BLaER1 treated with 17β-estradiol and CSF1 and Interleukin-3, amounts not matched to agents 10 nM and 100 nM (cell line): ENCODE measurements around the gene BRD4.
"Not testable (repeated sequence)": the region's sequence is repeated elsewhere in the genome, so short reads cannot be mapped to it uniquely, and the experiment has no call there.

Experiments used
- H3K27ac ChIP-seq, 11 experiments: shearing (Covaris generic); formaldehyde crosslinking; 2 replicates each; pipeline ENCODE4 v1.8.1; 2022
- H3K27me3 ChIP-seq, 11 experiments: shearing (Covaris generic); formaldehyde crosslinking; 2 replicates each; pipeline ENCODE4 v1.8.1; 2022
- H3K36me3 ChIP-seq, 11 experiments: shearing (Covaris generic); formaldehyde crosslinking; 2 replicates each; pipeline ENCODE4 v1.8.1; 2022
- H3K4me1 ChIP-seq, 10 experiments: shearing (Covaris generic); formaldehyde crosslinking; 2 replicates each; pipeline ENCODE4 v1.8.1; 2022
- H3K4me2 ChIP-seq, 11 experiments: shearing (Covaris generic); formaldehyde crosslinking; 2 replicates each; pipeline ENCODE4 v1.8.1; 2022
- H3K4me3 ChIP-seq, 10 experiments: shearing (Covaris generic); formaldehyde crosslinking; 2 replicates each; pipeline ENCODE4 v1.8.1; 2022
- H3K9ac ChIP-seq, 11 experiments: shearing (Covaris generic); formaldehyde crosslinking; 2 replicates each; pipeline ENCODE4 v1.8.1; 2022
- H3K9me3 ChIP-seq, 11 experiments: shearing (Covaris generic); formaldehyde crosslinking; replicated peaks in 1 of 11; 2 replicates each; pipeline ENCODE4 v1.8.1; 2022
- H4K20me1 ChIP-seq, 11 experiments: shearing (Covaris generic); formaldehyde crosslinking; 2 replicates each; pipeline ENCODE4 v1.8.1; 2022
- Cebpa-rat ChIP-seq, 11 experiments: shearing (Covaris generic); IDR thresholded peaks; 2 replicates each; pipeline ENCODE4 v1.8.1; 2022

BRD4 gene

DNA sequence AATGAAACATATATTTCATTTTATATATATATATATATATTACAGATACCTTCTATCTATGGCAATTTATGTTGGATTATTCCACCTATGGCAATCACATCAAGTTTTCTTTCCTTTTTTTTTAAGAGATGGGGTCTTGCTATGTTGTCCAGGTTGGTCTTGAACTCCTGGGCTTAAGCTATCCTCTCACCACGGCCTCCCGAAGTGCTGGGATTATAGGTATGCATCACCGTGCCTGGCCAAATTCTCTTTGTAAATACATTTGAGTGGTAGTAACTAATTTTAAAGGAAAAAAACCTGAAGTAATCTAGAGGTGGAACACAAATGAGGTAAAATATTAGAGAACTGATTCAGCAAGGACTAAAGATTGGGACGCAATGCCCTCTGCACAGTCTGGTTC, 21.6 kb upstream of the BRD4 start:
- H3K27ac ChIP-seq = no peak overlapping the region
- H3K27me3 ChIP-seq = no peaks in the 10 kb centered on the region
- peaks cover 0 to 14% (median 4%) of the 10 kb centered on the region in 10 experiments; a peak in 11 of 20 replicates for H3K4me1 ChIP-seq
- no peak overlapping the region for H3K4me3 ChIP-seq
- H3K9me3 ChIP-seq = no peaks in the 10 kb centered on the region
- peaks cover 67 to 95% (median 80%) of the 10 kb centered on the region in 11 experiments for H3K36me3 ChIP-seq
- H3K9ac ChIP-seq = no peak overlapping the region
- no peak overlapping the region for H3K4me2 ChIP-seq
- no peak for TF ChIP-seq Cebpa-rat (IDR thresholded peaks at IDR 0.05)
- H4K20me1 ChIP-seq = peaks cover 3 to 96% (median 59%) of the 10 kb centered on the region in 11 experiments; a peak in 21 of 22 replicates

- H3K27ac ChIP-seq, H3K4me3 ChIP-seq, H3K9ac ChIP-seq, H3K9me3 ChIP-seq, H3K4me2 ChIP-seq, H3K27me3 ChIP-seq: not testable (repeated sequence)
- Histone ChIP-seq H3K4me1 (peaks cover 0 to 17% (median 5%) of the 10 kb centered on the region in 10 experiments; a peak in 9 of 20 replicates), H3K36me3 (peaks cover 61 to 93% (median 73%) of the 10 kb centered on the region in 11 experiments), H4K20me1 (peaks cover 0 to 96% (median 47%) of the 10 kb centered on the region in 11 experiments; a peak in 20 of 22 replicates)
Measured at GRCh38 chr19:15352535-15352934, 20.2 kb upstream of the BRD4 start.

- H3K9ac ChIP-seq, H3K4me3 ChIP-seq, H3K4me2 ChIP-seq, H3K9me3 ChIP-seq, H3K27me3 ChIP-seq, H3K4me1 ChIP-seq, H3K27ac ChIP-seq: not testable (repeated sequence)
- H4K20me1 ChIP-seq = peaks cover 0 to 71% (median 3%) of the 10 kb centered on the region in 11 experiments; a peak in 7 of 22 replicates
- peaks cover 48 to 97% (median 76%) of the 10 kb centered on the region in 11 experiments for H3K36me3 ChIP-seq
Measured at GRCh38 chr19:15341328-15341727, 9.0 kb upstream of the BRD4 start.

GRCh38 chr19:15340086-15340485, 7.7 kb upstream of the BRD4 start:
- peaks cover 0 to 83% (median 5%) of the 10 kb centered on the region in 11 experiments; a peak in 9 of 22 replicates for H4K20me1 ChIP-seq
- no peak overlapping the region for H3K4me2 ChIP-seq
- peaks cover 42 to 94% (median 69%) of the 10 kb centered on the region in 11 experiments for H3K36me3 ChIP-seq
- no peak overlapping the region for H3K9ac ChIP-seq
- H3K4me1 ChIP-seq = peaks cover 0 to 9% (median 0%) of the 10 kb centered on the region in 10 experiments; a peak in 4 of 20 replicates
- H3K27ac ChIP-seq = no peak overlapping the region
- H3K4me3 ChIP-seq = no peak overlapping the region
- no peaks in the 10 kb centered on the region for H3K9me3 ChIP-seq
- TF ChIP-seq Cebpa-rat (IDR thresholded peaks at IDR 0.05) = no peak
- no peaks in the 10 kb centered on the region for H3K27me3 ChIP-seq

DNA sequence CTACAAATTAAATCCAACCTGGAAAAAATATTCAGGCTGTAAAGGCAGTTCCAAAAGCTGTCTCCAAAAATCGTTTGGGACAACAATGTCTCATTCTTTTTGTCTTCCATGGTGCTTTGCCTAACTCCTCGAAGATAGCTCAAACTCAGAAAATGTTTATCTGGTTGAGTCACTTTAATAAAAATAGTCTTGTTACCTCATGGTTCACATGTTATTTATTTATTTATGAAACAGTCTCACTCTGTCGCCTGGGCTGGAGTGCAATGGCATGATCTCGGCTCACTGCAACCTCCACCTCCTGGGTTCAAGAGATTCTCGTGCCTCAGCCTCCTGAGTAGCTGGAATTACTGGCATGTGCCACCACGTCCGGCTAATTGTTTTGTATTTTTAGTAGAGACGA, 4.9 kb upstream of the BRD4 start:
- H3K9ac ChIP-seq = no peak overlapping the region

DNA sequence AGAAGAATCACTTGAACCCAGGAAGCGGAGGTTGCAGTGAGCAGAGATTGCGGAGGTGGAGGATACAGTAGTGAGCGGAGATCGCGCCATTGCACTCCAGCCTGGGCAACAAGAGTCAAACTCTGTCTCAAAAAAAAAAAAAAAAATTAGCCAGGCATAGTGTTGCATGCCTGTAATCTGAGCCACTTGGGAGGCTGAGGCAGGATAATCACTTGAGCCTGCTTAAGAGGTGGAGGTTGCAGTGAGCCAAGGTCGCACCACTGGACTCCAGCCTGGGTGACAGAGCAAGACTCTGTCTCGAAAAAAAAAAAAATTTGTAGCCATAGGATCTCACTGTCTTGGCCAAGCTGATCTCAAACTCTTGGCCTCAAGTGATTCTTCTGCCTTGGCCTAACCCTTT, 3.7 kb upstream of the BRD4 start:
- H3K27me3 ChIP-seq, H3K9me3 ChIP-seq, H3K4me3 ChIP-seq, H3K27ac ChIP-seq, H3K4me2 ChIP-seq, H3K9ac ChIP-seq: not testable (repeated sequence)
- H4K20me1 ChIP-seq = peaks cover 6 to 87% (median 13%) of the 10 kb centered on the region in 11 experiments; a peak in 21 of 22 replicates
- peaks cover 20 to 32% (median 25%) of the 10 kb centered on the region in 10 experiments for H3K4me1 ChIP-seq
- H3K36me3 ChIP-seq = peaks cover 23 to 55% (median 33%) of the 10 kb centered on the region in 11 experiments; a peak in 20 of 22 replicates

More for the DNA sequence above, 4.9 kb upstream of the BRD4 start:
- no peak overlapping the region for H3K27ac ChIP-seq
- H4K20me1 ChIP-seq = peaks cover 0 to 82% (median 6%) of the 10 kb centered on the region in 11 experiments; a peak in 11 of 22 replicates
- peaks cover 23 to 65% (median 42%) of the 10 kb centered on the region in 11 experiments; a peak in 20 of 22 replicates for H3K36me3 ChIP-seq
- TF ChIP-seq Cebpa-rat (IDR thresholded peaks at IDR 0.05) = no peak
- no peak overlapping the region for H3K4me2 ChIP-seq
- H3K9me3 ChIP-seq = no peaks in the 10 kb centered on the region
- no peak overlapping the region for H3K4me3 ChIP-seq
- H3K27me3 ChIP-seq = no peaks in the 10 kb centered on the region
- peaks cover 20 to 32% (median 25%) of the 10 kb centered on the region in 10 experiments for H3K4me1 ChIP-seq

DNA sequence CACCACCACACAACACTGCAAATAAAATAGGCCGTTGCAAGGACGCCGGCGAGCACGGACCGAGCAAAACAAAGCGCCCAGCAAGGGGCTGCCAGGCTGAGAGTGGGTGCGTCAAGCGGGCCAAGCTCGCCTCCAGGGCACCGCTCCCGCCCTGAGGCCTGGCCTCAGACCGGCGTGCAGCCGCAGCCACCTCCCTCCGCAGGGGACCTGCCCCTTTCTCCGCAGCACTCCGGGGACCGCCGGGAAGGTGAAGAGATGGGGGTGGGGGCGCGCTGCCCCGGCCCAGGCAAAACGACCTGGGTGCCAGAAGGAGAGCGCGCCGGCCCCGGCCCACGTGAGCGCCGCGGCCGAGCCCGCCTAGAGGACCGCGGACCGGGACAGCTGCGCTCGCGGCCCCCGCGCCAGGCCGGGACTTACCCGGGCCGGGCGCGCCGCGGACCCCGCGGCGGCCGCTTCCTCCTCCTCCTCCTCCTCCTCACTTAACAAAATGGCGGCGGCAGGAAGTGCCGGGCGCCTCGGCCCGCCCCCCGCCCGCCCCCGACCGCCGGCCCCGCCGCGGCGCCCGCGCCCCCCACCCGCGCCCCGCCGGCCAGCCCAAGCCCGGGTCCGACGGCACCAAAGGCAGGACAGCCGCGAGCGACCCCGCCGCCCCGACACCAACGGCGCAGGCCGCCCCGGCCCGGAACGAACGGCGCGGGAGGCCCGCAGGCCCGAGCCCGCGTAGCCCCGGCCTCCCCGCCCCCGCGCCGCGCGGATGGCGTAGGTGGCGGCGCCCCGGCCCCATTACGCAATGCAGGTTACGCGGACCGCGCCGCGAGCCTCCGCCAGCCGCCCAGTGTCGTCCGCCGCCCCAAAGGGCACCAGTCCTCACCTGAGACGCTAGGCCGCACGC, 674 bp downstream of the BRD4 start:
- H3K4me1 ChIP-seq = peaks cover 58 to 70% (median 64%) of the 10 kb centered on the region in 10 experiments
- peaks cover 48 to 92% (median 54%) of the 10 kb centered on the region in 11 experiments for H4K20me1 ChIP-seq

DNA sequence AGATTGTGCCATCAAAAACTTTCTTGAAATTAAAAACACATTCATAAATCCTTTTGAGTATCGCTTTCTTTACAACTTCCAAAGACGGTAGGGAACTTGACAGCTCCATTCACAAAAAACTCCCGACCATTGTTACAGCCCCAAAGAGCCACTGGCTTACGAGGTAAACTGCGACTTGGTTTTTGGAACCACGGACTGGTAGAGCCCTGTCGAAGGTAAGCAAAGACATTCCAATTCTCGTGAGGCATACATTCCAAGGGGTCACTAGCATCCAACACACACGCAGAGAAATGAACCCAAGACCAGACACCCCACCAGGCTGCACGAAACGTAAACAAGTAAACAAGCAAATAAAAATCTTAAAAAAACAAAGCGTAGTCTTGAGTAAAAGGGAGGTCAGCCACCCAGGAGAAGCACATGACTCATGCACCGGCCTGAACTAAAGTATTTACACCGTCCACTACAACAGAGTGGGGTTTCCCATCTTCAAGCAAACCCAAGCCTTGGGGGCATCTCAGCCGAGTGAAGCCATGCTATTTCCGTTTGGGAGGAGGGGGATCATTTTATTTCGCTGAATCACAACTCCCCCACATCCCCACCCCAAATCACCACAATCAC, 1.4 kb downstream of the BRD4 start:
- Histone ChIP-seq H3K36me3 (peaks cover 0 to 19% (median 7%) of the 10 kb centered on the region in 11 experiments; a peak in 11 of 22 replicates), H4K20me1 (peaks cover 56 to 92% (median 62%) of the 10 kb centered on the region in 11 experiments), H3K27ac (peak overlapping the region; percentile 95 to 100 (median 99)), H3K4me3 (peak overlapping the region; percentile 79 to 99 (median 96)), H3K4me1 (peaks cover 66 to 77% (median 72%) of the 10 kb centered on the region in 10 experiments), H3K9ac (peak overlapping the region; percentile 97 to 100 (median 99)), H3K4me2 (peak overlapping the region; percentile 81 to 97 (median 88)), H3K27me3 (no peaks in the 10 kb centered on the region), H3K9me3 (no peaks in the 10 kb centered on the region)
- no peak for TF ChIP-seq Cebpa-rat (IDR thresholded peaks at IDR 0.05)

More for the DNA sequence above, 674 bp downstream of the BRD4 start:
- H3K4me2 ChIP-seq = peak overlapping the region; percentile 81 to 99 (median 96)
- peak overlapping the region; percentile 97 to 100 (median 99) for H3K9ac ChIP-seq
- H3K4me3 ChIP-seq = peak overlapping the region; percentile 79 to 99 (median 96)
- peak overlapping the region; percentile 95 to 100 (median 99) for H3K27ac ChIP-seq
- H3K9me3 ChIP-seq = no peaks in the 10 kb centered on the region
- peak in 9 of 11 experiments; percentile 23 to 89 (median 55); a peak in 11 of 22 replicates for TF ChIP-seq Cebpa-rat (IDR thresholded peaks at IDR 0.05)
- no peaks in the 10 kb centered on the region for H3K27me3 ChIP-seq
- H3K36me3 ChIP-seq = peaks cover 4 to 24% (median 11%) of the 10 kb centered on the region in 11 experiments; a peak in 11 of 22 replicates

DNA sequence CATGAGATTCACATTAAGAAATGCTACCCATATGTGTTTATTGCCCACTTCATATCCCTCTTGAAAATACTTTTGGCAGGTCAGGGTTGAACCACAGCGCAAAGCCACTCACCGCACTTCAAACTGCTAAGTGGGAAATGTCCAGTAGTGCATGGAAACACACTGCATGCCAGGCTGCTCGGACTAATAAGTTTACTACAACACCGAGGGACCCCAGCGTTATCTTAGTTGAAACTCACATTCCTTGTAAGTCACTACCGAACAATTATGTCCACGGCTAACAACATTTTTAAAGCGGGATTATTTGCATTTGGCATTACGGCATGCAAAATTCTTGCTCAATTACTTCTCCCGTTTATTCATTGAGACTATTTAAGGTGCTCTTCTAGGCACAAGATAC, 4.0 kb downstream of the BRD4 start:
- peak overlapping the region; percentile 81 to 97 (median 88); a peak in 20 of 22 replicates for H3K4me2 ChIP-seq
- peaks cover 72 to 80% (median 79%) of the 10 kb centered on the region in 10 experiments for H3K4me1 ChIP-seq
- no peak for TF ChIP-seq Cebpa-rat (IDR thresholded peaks at IDR 0.05)
- H3K27me3 ChIP-seq = no peaks in the 10 kb centered on the region
- H4K20me1 ChIP-seq = peaks cover 82 to 92% (median 83%) of the 10 kb centered on the region in 11 experiments
- H3K9ac ChIP-seq = no peak overlapping the region; a peak in 1 of 22 replicates
- H3K27ac ChIP-seq = no peak overlapping the region
- no peak overlapping the region for H3K4me3 ChIP-seq
- peaks cover 0 to 12% (median 0%) of the 10 kb centered on the region in 11 experiments; a peak in 3 of 22 replicates for H3K36me3 ChIP-seq
- H3K9me3 ChIP-seq = no peaks in the 10 kb centered on the region
